AG09309 (cell line): Measurements from ENCODE around the gene BLMH.

Experiments
- DNase-seq: peaks from one replicate; pipeline ENCODE4 v3.0.0-alpha.2; 2010; ENCODE audit warnings: low read depth
- H3K4me3 ChIP-seq: 2 replicates; pipeline ENCODE4 v1.5.1; 2011; ENCODE audit warnings: mild to moderate bottlenecking, low read depth, low read length, moderate library complexity; ENCODE audit not compliant: control insufficient read depth
- CTCF ChIP-seq: IDR thresholded peaks from 2 replicates; pipeline ENCODE4 v1.5.1; 2011; ENCODE audit warnings: mild to moderate bottlenecking, low read depth, low read length, inconsistent platforms; ENCODE audit not compliant: insufficient read depth, control insufficient read depth; ENCODE audit errors: missing control alignments

BLMH gene

GRCh38 chr17:30222251-30222650 lies 69.5 kb downstream of the BLMH start:
- no peak for TF ChIP-seq CTCF
- H3K4me3 ChIP-seq, result no peak overlapping the region

GRCh38 chr17:30221346-30221745 lies 70.4 kb downstream of the BLMH start:
- no peak for TF ChIP-seq CTCF
- DNase-seq, result no peak
- no peak overlapping the region for H3K4me3 ChIP-seq

More at GRCh38 chr17:30222251-30222650, 69.5 kb downstream of the BLMH start:
- DNase-seq, result no peak

DNA sequence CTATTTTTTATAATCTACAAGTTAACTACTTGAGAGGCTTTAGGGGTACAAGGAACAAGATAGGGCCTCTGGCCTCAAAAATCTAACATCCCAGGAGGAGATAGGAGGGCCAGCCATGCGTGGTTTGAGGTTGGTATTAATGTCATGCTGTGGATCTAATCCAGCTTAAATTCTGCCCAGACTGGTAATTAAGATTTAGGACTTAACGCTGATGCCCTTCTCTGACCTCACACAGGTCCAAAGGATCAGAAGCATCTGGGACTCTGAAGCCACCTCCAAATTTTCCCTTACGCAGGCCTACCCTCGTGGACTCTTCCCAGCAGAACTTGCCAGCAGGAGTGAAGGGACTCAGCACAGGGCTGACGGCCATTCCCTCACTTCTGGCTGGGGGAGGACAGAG lies 71.3 kb downstream of the BLMH start:
- H3K4me3 ChIP-seq, result no peak overlapping the region
- DNase-seq, result no peak
- no peak for TF ChIP-seq CTCF

DNA sequence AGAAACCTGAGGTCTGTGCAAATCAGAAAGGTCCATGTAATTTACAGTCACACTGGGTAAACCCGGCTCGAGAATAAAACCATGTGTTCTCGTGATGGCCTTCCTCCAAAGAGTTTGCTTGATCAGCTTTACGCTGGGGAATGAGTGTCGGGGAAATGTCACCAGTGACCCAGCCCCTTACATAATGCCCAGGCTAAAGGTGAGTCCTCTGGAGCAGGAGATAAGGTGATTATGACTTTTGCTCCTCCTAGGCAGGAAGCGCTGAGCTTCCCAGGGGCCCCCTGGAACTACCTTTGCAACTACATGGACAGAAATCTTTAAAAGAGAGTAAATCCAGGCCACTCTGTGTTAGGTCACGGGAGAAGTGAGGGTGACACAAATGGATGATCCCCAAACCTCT lies 71.9 kb downstream of the BLMH start:
- no peak for TF ChIP-seq CTCF
- H3K4me3 ChIP-seq, result no peak overlapping the region
- no peak for DNase-seq

DNA sequence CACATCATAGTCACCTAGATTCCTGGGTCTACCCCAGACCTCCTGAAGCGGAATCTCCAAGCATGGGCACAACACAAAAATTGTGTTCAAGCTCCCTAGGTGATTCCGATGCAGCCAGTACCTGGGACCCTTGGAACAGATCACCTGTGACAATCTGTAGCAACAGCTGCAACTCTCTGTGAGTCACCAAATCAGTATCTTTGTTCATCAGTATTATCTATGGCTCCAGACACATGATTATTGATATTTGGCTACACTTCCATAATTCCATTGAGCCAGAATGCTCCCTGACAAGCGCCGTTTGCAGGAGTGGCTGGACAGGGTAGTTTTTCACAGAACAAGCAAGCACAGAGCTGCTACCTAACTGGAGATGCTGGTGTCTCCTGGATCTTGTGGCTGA lies 72.4 kb downstream of the BLMH start:
- no peak for TF ChIP-seq CTCF

DNA sequence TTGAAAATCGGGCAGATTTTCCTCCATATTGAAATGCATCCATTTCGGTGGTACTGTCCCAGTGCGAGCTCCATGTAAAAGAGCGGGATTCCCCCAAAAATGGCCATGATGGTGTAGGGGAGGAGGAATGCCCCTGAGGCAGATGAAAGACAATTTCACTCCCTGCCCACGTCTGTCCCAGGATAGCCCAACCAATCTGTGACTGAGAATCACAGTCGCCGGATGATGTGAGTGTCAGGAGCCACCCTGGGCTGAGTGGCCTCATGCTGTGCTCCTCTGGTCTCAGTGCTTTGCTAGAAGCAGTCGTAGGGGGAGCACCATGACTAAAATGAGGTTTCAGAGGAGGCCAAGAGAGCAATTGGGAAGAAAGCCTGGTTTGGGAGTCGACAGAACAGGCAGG lies 72.9 kb downstream of the BLMH start:
- no peak for TF ChIP-seq CTCF
- H3K4me3 ChIP-seq, result no peak overlapping the region
- no peak for DNase-seq

More for the DNA sequence above, 72.4 kb downstream of the BLMH start:
- DNase-seq, result no peak
- no peak overlapping the region for H3K4me3 ChIP-seq

DNA sequence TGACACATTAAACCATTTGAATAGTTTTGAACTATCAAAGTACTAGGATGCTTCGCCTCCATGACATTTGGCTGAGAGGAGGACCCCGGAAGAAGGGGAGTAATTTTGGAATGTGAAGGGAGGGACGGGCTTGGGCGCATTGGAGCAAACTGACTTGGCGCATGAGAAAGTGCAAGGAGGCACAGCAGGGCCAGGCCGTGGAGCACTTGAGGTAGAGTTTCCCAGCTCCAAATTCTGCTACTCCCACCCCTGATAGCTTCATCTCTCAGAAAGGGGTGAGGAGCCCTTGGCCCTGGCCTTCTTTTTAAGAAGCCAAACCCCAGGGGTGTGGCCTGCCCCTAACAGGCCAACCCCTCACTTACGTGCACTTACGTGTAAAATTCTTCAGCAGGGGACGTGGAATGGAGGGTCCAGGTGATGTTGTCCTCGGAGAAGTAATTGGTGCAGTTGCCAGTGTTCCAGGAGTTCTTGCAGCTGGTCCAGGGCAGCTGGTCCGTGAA lies 73.9 kb downstream of the BLMH start:
- no peak overlapping the region for H3K4me3 ChIP-seq
- no peak for DNase-seq
- TF ChIP-seq CTCF, result no peak
